Muscle layer of duodenum (tissue), 2 donors: ENCODE results near the gene MYO7A.

Experiments used
- H3K27ac ChIP-seq: one replicate; pipeline ENCODE4 v1.7.0; 2013; ENCODE audit warnings: mild to moderate bottlenecking, low read length
- H3K27me3 ChIP-seq: one replicate; pipeline ENCODE4 v1.7.0; 2013; ENCODE audit warnings: low read depth, mild to moderate bottlenecking, control low read depth, low read length
- H3K36me3 ChIP-seq, 2 donors: one replicate each; pipeline ENCODE4 v1.7.0; 2013; ENCODE audit warnings: low read length in 2 of 2, control low read depth in 1 of 2, mild to moderate bottlenecking in 1 of 2; ENCODE audit not compliant: insufficient read depth in 2 of 2, control insufficient read depth in 1 of 2
- H3K4me1 ChIP-seq, 2 donors: one replicate each; pipeline ENCODE4 v1.7.0; 2013; ENCODE audit warnings: low read length in 2 of 2, mild to moderate bottlenecking in 2 of 2, control low read depth in 1 of 2, moderate library complexity in 1 of 2; ENCODE audit not compliant: insufficient read depth in 2 of 2, control insufficient read depth in 1 of 2
- H3K4me3 ChIP-seq, 2 donors: one replicate each; pipeline ENCODE4 v1.7.0; 2013; ENCODE audit warnings: low read length in 2 of 2, low read depth in 1 of 2, mild to moderate bottlenecking in 1 of 2
- H3K9me3 ChIP-seq, 2 donors: one replicate each; pipeline ENCODE4 v1.7.0; 2013; ENCODE audit warnings: low read length in 2 of 2, control low read depth in 1 of 2, mild to moderate bottlenecking in 1 of 2; ENCODE audit not compliant: control insufficient read depth in 1 of 2
- donor health status: healthy.

MYO7A gene

DNA sequence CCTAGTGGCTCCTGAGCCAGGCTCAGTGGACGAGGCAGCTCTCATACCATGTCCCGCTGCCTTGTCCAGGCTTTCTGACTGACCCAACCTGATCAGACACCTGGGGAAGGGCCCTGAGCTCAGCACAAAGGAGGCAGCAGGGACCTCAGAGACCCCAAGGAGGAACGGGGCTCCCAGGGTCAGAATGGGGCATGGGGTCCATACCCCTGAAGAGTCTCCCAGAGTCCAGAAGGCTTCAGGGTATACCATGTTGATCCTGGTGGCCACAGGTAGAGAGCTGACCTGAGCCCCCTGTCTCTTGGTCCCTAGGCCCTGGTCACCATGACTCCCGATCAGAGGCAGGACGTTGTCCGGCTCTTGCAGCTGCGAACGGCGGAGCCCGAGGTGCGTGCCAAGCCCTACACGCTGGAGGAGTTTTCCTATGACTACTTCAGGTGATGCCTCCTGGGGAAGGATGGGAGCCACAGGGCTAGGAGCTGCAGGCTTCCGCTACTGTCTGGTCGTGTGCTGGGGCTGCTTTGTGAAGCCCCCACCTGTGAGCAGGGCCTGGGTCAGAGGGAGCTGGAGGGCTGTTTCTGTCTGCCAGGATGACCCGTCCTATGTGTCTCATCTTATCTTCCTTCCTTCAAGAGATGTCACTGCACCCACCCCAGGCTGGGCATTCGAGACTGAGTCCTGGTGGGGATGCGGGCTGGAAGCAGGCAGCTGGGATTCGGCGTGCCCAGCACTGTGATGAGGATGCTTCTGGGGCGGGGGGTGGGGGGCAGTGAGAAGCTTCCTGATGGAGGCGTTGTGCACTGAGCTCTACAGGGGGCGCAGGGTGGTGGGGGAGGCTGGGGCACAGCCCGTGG lies 74.2 kb downstream of the MYO7A start:
- H3K4me1 ChIP-seq: no peaks in the 10 kb centered on the region
- no peak overlapping the region for H3K4me3 ChIP-seq
- no peaks in the 10 kb centered on the region for H3K9me3 ChIP-seq
- H3K27ac ChIP-seq: no peak overlapping the region
- no peaks in the 10 kb centered on the region for H3K27me3 ChIP-seq
- no peaks in the 10 kb centered on the region for H3K36me3 ChIP-seq

DNA sequence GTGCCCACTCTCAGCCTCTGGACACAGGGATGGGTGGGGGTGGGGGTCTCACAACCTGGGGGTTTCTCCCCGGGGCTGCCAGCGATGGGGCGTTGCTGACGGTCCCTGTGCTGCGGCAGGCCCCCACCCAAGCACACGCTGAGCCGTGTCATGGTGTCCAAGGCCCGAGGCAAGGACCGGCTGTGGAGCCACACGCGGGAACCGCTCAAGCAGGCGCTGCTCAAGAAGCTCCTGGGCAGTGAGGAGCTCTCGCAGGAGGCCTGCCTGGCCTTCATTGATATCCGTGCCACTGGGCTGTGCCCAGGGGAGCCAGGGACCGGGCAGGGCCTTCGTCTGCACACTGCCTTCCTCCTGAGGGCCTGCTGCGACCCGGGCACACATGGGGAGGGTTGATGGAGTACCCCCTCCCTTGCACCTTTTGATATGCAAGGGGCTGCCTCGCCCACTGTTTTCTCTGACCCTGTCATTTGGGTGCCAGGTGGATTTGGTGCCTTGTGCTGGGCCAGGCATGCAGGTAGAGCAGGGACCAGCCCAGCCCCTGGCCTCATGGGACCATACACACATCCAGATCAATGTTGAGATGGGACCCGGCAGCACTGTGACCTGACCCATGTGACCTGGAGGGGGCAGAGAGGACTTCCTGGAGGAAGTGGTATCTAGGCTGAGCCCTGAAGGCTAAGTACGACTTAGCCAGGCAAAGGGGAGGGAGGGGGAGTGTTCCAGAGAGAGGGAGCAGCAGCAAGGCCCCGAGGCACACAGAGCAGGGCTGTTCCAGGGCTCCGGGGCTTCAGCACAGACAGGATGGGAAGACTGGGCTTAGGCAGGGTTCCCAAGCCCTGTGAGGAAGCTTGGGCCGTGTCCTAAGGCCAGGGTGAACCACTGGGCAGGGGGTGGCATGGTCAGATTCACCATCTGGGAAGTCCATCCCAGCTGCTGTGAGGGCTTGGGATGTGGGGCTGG lies 75.2 kb downstream of the MYO7A start:
- Histone ChIP-seq H3K4me3 (no peak overlapping the region), H3K36me3 (no peaks in the 10 kb centered on the region), H3K9me3 (no peaks in the 10 kb centered on the region), H3K27me3 (no peaks in the 10 kb centered on the region), H3K27ac (no peak overlapping the region), H3K4me1 (no peaks in the 10 kb centered on the region)

DNA sequence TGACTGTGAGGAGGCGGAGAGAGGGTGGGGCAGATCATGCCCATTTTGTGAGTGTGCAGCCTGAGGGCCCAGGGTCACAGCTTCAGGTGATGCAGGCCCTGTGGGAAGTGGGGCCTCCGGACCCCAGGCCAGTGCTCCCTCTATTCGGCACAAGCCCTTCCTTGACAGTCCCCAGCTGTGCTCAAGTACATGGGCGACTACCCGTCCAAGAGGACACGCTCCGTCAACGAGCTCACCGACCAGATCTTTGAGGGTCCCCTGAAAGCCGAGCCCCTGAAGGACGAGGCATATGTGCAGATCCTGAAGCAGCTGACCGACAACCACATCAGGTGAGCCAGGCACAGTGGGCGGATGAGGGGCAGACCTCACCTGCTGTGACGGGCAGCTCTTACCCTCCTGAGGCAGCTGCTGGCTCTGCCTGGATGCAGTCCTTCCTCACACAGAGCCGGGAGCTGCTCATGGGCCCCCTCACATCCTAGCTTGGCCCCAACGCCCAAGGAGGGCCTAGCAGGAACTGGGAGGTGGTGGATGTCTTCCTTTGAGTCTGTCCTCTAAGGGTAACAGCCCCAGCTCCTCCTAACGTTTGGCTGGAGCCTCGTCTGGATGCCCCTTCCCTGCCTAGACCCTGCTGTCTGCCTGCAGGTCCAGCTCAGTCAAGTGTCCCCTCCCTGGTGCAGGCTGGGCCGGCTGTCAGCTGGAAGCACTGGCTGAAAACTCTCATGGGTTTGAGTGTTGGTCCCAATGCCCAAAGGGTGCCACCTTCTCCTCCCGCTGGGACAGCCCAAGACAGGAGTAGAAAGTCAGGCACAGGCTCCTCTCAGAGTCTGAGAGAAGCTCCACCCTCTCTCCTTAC lies 76.1 kb downstream of the MYO7A start:
- Histone ChIP-seq H3K4me1 (no peaks in the 10 kb centered on the region), H3K27ac (no peak overlapping the region), H3K9me3 (no peaks in the 10 kb centered on the region), H3K27me3 (no peaks in the 10 kb centered on the region), H3K36me3 (no peaks in the 10 kb centered on the region), H3K4me3 (no peak overlapping the region)

DNA sequence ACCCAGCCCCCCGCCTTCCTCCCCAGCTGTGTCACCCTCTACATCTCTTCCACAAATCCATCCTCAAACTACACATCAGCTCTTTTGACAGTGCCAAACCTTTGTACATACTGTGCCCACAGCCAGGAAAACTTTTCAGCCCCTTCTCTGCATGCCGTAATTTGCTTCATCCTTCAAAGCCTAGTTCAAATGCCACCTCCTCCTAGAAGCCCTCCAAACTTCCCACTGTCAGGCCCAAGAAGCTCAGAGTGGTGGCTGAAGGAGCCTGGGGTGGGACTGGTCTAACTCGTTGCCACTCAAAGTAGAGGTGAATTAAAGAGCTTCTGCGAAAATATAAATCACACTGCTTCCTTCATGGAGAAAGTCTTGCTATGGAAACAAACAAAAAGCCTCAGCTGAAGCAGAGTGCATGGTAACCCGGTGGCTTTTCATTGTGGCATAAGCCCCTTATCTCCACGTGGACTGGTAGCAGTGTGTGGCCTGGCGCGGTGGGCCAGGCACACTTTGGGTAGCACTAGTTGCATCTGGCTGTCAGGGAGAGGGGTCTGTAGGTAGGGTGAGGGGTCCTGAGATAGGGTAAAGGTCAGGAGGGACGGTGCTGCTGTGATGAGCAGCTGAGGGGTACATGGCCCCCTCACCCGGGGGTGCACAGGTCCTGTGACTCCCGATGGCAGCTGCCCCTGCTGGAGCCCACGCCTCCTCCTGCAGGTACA lies 76.9 kb downstream of the MYO7A start:
- Histone ChIP-seq H3K36me3 (no peaks in the 10 kb centered on the region), H3K4me1 (no peaks in the 10 kb centered on the region), H3K27ac (no peak overlapping the region), H3K9me3 (no peaks in the 10 kb centered on the region), H3K27me3 (no peaks in the 10 kb centered on the region), H3K4me3 (no peak overlapping the region)

DNA sequence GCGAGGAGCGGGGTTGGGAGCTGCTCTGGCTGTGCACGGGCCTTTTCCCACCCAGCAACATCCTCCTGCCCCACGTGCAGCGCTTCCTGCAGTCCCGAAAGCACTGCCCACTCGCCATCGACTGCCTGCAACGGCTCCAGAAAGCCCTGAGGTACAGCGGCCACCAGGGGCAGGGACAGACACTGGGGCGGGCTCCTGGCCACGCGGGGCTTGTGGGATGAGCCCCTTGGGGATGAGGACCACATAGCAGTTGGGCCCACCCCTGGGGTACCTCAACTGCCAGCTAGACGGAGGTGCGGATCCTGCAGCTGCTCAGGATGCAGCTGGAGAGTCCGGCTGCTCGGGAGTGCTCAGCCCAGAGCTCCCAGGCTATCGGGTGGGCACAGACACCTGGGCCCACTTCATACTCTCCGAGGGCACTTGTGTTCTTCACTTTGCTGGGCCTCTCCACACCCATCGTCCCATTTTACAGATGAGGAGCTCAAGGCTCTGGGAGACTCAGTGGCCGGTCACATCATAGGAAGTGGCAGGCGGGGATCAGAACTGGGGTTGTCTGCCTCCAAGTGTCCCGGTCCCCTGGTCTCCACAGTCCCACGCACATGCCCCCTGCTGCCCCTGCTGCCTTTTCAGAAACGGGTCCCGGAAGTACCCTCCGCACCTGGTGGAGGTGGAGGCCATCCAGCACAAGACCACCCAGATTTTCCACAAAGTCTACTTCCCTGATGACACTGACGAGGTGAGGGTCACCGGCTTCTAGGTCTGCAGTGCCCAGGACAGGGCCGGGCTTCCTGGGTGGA lies 77.6 kb downstream of the MYO7A start:
- Histone ChIP-seq H3K4me3 (no peak overlapping the region), H3K27ac (no peak overlapping the region), H3K27me3 (no peaks in the 10 kb centered on the region), H3K4me1 (no peaks in the 10 kb centered on the region), H3K9me3 (no peaks in the 10 kb centered on the region), H3K36me3 (no peaks in the 10 kb centered on the region)

DNA sequence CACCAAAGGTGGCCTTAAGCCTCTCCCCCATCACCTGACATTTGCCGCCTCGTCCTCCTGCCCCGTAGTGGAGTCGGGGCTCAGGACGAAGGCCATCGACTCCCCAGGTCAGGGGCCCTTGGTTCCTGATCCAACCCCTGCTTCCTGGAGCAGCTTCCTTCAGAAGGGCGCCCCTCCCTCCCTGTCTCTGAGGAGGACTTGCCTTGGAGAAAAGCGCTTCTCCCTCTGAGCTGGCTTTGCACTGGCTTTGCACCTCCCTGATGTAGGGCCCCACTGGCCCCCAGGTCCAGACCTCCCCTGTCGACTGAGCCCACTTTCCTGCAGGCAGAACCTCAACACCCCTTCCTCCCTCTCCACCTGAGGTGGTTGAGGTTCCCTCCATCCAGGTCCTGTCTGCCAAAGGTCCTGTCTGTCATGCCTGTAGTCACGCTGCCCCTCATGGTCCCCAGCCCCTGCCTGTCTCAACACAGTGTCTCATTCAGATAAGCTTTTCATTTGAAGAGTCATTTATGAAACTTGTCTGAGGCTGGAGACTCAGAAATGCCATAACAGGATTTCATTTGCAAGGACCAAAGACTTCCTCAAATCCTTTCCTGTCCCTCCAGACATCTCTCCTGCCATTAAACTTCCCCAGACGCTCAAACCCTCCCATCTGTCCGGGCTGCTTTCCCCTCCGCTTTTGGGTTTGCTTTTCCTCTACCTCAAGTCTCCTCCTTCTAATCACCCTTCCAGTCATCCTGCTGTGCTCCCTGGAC lies 78.4 kb downstream of the MYO7A start:
- no peak overlapping the region for H3K27ac ChIP-seq
- H3K36me3 ChIP-seq: no peaks in the 10 kb centered on the region
- H3K27me3 ChIP-seq: no peaks in the 10 kb centered on the region
- H3K4me3 ChIP-seq: no peak overlapping the region
- no peaks in the 10 kb centered on the region for H3K9me3 ChIP-seq
- H3K4me1 ChIP-seq: no peaks in the 10 kb centered on the region

DNA sequence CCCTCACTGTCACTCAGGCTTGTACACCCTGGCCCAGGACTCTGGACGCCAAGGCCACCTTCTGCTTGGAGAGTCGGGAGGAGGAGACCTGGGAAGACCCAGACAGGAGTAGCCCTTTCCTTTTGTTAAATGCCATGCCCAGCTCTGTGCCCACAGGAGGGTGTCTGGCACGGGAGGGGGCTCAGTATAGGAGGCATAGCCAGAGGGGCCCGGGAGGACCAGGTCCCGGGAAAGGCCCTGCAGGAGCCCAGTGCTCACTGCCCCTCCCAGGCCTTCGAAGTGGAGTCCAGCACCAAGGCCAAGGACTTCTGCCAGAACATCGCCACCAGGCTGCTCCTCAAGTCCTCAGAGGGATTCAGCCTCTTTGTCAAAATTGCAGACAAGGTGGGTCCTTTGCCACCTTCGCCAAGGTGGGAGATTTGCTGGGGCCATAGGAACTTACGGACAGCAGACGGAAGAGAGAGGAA lies 79.0 kb downstream of the MYO7A start:
- Histone ChIP-seq H3K27ac (no peak overlapping the region), H3K4me1 (no peaks in the 10 kb centered on the region), H3K9me3 (no peaks in the 10 kb centered on the region), H3K36me3 (no peaks in the 10 kb centered on the region), H3K4me3 (no peak overlapping the region), H3K27me3 (no peaks in the 10 kb centered on the region)

DNA sequence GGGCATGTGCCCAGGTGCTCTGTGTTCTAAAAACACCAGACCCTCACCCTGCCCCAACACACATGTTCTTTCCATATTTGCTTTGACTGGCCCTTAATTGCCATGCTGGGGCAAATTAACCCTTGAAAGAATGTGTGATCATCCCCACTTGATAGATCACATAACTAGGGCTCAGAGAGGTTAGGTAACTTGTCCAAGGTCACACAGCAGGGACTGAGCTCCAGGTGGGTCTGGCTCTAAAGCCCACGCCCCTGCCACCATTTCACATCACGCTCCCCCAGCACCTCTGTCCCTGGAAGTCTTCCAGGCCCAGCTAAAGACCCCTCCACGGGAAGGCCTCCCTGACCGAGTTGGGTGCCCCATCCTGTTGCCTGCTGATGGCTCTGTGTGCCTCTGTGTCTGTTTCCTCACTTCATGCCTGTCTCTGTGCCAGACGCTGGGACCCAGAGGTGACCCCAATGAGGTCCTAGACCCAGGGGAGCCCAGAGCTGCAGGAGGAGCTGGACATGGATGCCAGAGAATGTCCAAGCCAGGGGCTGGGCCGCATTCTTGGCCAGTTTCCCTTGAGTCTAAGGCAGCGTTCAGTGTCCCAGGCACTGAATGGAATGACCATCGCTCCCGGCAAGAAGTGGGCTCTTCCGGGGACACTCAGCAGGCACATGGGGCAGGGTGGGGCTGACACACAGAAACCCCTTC lies 79.7 kb downstream of the MYO7A start:
- Histone ChIP-seq H3K4me3 (no peak overlapping the region), H3K27me3 (no peaks in the 10 kb centered on the region), H3K4me1 (no peaks in the 10 kb centered on the region), H3K36me3 (no peaks in the 10 kb centered on the region), H3K9me3 (no peaks in the 10 kb centered on the region), H3K27ac (no peak overlapping the region)

DNA sequence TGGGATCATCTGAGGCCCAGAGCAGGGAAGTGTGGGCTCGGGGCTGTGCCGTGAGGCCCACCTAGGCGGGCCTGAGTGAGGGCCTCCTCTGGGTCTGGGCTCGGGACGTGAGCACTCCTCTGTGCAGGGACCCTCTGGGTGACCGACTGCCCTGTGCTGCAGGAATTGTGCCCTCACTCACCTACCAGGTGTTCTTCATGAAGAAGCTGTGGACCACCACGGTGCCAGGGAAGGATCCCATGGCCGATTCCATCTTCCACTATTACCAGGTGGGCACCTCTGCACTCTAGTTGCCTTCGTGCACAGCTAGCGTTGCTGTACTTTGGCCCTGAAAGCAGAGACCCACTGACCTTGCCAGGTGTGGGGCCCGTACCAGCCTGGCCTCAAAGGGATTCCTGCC lies 80.5 kb downstream of the MYO7A start:
- no peaks in the 10 kb centered on the region for H3K4me1 ChIP-seq
- no peaks in the 10 kb centered on the region for H3K27me3 ChIP-seq
- no peaks in the 10 kb centered on the region for H3K36me3 ChIP-seq
- no peaks in the 10 kb centered on the region for H3K9me3 ChIP-seq
- H3K27ac ChIP-seq: no peak overlapping the region
- no peak overlapping the region for H3K4me3 ChIP-seq
